Hematopoietic multipotent progenitor cell treated with erythropoietin and hydrocortisone succinate and interleukin-3 and kit ligand, for 15 days (in vitro differentiated cells): ENCODE measurements around the gene COPS4.

Experiments used
- DNase-seq: peaks from one replicate; pipeline ENCODE4 v3.0.0-alpha.2; 2015; ENCODE audit warnings: low spot score

The COPS4 gene

DNA sequence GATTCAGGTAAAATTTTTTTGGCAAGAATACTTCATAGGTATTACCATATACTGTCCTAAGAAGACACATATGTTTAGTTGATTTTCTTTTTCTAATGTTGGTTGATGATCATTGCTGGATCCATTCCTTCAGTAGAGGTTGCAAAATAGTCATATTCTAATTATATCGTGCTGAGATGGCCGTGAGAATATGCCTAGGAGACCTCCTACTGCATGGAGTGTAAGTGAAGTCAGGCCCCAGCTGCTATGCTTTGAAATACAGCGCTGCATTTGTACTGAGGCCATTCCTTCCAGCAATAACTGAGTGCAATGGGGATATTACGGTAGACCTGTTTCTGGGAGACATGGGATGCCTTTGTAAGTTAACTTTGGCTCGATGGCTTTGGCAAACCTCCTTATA, 86.3 kb downstream of the COPS4 start:
- no peak for DNase-seq

DNA sequence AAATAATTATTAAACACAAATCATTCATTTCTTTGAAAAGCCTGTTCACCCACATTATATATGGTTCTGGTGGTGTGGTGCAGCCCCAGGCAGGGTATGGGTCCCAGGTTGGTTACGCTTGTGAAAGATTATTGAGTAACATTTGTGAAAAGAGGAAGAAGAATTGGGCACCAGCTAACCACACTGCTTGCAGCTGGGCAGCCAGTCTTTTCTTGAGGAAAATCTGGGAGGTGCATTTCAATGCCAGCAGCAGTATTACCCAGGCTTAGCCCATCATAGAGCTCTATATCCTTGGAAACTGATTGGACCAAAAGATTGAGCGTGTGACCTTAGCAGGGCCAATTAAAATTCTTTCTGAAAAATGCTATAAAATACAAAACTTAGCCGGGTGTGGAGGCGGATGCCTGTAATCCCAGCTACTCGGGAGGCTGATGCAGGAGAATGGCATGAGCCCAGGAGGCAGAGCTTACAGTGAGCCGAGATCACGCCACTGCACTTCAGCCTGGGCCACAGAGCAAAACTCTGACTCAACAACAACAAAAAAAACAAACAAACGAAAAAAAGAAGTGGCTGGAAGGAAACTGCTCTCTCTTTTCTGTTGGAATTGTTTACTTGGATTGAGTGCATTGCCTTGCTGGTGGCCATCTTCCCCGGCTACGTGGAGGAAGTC, 89.3 kb downstream of the COPS4 start:
- no peak for DNase-seq
